DND-41 (cell line): ENCODE data around the gene KCNE5.
"Not testable (repeated sequence)": the region's sequence is repeated elsewhere in the genome, so short reads cannot be mapped to it uniquely, and the experiment has no call there.

Experiments used
- ATAC-seq: fragments of 200-7000 bp; cut with Tn5 transposase; 3 replicates; pipeline ENCODE4 v1.9.1; 2021; ENCODE audit warnings: low read depth; ENCODE audit not compliant: insufficient read depth
- DNase-seq: peaks from one replicate; pipeline ENCODE4 v3.0.0-alpha.2; 2020
- H2AFZ ChIP-seq: 2 replicates; pipeline ENCODE4 v1.6.0; 2012; ENCODE audit warnings: low read depth, low read length
- H3K27ac ChIP-seq: 2 replicates; pipeline ENCODE4 v1.5.1; 2012; ENCODE audit warnings: low read length, inconsistent platforms
- H3K27me3 ChIP-seq: fragments of 200-600 bp; sonication (generic); 2 replicates; pipeline ENCODE4 v1.6.0; 2012; ENCODE audit warnings: low read length, mild to moderate bottlenecking, inconsistent platforms; ENCODE audit not compliant: insufficient read depth, poor library complexity
- H3K36me3 ChIP-seq: 2 replicates; pipeline ENCODE4 v1.5.1; 2012; ENCODE audit warnings: low read length, inconsistent platforms; ENCODE audit not compliant: insufficient read depth
- H3K4me1 ChIP-seq: 2 replicates; pipeline ENCODE4 v1.5.1; 2012; ENCODE audit warnings: mild to moderate bottlenecking, low read length; ENCODE audit not compliant: insufficient read depth
- H3K4me2 ChIP-seq: 2 replicates; pipeline ENCODE4 v1.6.0; 2012; ENCODE audit warnings: mild to moderate bottlenecking, moderate library complexity, low read length, inconsistent platforms; ENCODE audit not compliant: insufficient read depth
- H3K4me3 ChIP-seq, 2 experiments: fragments of 200-600 bp in 1 of 2; shearing (Covaris generic) in 1 of 2; 2 replicates each; pipeline ENCODE4 v1.5.1; 2012 to 2016; ENCODE audit warnings: inconsistent platforms in 2 of 2, low read length in 2 of 2, mild to moderate bottlenecking in 2 of 2, low read depth in 1 of 2, moderate library complexity in 1 of 2
- H3K79me2 ChIP-seq: 2 replicates; pipeline ENCODE4 v1.6.0; 2012; ENCODE audit warnings: low read length, inconsistent platforms; ENCODE audit not compliant: insufficient read depth
- H3K9ac ChIP-seq: 2 replicates; pipeline ENCODE4 v1.6.0; 2012; ENCODE audit warnings: low read depth, mild to moderate bottlenecking, inconsistent platforms, low read length, moderate library complexity
- H3K9me3 ChIP-seq: 2 replicates; pipeline ENCODE4 v1.5.1; 2012; ENCODE audit warnings: low read length, moderate library complexity, mild to moderate bottlenecking, inconsistent platforms; ENCODE audit not compliant: insufficient read depth, severe bottlenecking
- H4K20me1 ChIP-seq: 2 replicates; pipeline ENCODE4 v1.6.0; 2012; ENCODE audit warnings: low read length; ENCODE audit not compliant: insufficient read depth
- EZH2 ChIP-seq: IDR thresholded peaks from 3 replicates; pipeline ENCODE4 v1.6.1; 2012; ENCODE audit warnings: borderline replicate concordance, low read depth, mild to moderate bottlenecking, moderate library complexity, low read length, inconsistent platforms; ENCODE audit not compliant: severe bottlenecking
- TF ChIP-seq, protein P1 (sequence below): IDR thresholded peaks from 2 replicates; pipeline ENCODE4 v1.5.1; 2012; ENCODE audit warnings: borderline replicate concordance, low read length, moderate library complexity, mild to moderate bottlenecking; ENCODE audit not compliant: poor library complexity, severe bottlenecking; ENCODE audit errors: extremely low read depth

Gene KCNE5

DNA sequence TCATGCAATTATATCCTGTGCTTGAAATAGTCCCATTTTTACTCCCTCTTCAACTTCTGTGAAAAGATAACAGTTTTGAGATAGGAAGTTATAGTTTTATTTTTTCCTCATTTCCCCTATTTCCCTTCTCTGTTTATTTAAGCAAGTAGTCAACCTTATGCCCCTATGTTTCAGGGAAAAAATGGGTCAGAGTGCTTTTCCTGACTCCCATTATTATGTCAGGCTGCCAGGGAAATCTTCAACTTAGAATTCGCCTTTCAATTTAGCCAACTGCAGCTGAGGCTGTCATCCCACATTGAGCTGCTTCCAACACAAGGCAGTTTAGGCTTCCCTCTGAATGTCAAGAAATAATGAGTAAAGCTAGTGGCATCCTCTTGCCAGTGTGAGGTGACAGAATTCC lies 46.1 kb downstream of the KCNE5 start:
- Histone ChIP-seq H4K20me1 (no peaks in the 10 kb centered on the region), H3K4me2 (no peak overlapping the region), H3K4me3 (no peak overlapping the region), H3K36me3 (no peaks in the 10 kb centered on the region), H3K9ac (no peak overlapping the region), H3K9me3 (no peaks in the 10 kb centered on the region), H3K4me1 (no peaks in the 10 kb centered on the region), H3K27me3 (no peaks in the 10 kb centered on the region), H3K79me2 (no peaks in the 10 kb centered on the region), H3K27ac (no peak overlapping the region), H2AFZ (no peak overlapping the region)
- no peak for DNase-seq
- no peak for TF ChIP-seq EZH2
- TF ChIP-seq, protein P1, sequence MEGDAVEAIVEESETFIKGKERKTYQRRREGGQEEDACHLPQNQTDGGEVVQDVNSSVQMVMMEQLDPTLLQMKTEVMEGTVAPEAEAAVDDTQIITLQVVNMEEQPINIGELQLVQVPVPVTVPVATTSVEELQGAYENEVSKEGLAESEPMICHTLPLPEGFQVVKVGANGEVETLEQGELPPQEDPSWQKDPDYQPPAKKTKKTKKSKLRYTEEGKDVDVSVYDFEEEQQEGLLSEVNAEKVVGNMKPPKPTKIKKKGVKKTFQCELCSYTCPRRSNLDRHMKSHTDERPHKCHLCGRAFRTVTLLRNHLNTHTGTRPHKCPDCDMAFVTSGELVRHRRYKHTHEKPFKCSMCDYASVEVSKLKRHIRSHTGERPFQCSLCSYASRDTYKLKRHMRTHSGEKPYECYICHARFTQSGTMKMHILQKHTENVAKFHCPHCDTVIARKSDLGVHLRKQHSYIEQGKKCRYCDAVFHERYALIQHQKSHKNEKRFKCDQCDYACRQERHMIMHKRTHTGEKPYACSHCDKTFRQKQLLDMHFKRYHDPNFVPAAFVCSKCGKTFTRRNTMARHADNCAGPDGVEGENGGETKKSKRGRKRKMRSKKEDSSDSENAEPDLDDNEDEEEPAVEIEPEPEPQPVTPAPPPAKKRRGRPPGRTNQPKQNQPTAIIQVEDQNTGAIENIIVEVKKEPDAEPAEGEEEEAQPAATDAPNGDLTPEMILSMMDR, result no peak
- ATAC-seq, result no peak

DNA sequence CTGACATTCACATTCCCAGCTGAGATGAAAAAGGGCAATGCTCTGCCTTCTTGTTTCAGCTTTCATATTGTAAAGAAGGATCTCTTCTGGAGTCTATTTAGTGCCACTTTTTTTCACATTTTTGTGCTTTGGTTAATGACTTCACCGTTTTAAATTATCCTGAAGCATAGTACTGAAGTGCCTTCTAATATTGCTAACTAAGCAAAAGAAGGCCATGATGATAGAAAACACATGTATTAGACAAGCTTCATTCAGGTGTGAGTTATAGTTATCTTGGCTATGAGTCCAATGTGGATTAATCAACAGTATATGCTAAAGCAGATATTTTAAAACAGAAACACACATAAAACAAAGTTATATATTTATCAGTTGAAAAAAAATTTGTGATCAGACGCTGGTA lies 47.9 kb downstream of the KCNE5 start:
- no peak overlapping the region for H2AFZ ChIP-seq
- no peak overlapping the region for H3K27ac ChIP-seq
- TF ChIP-seq, protein P1, result no peak
- TF ChIP-seq EZH2, result no peak
- no peak overlapping the region for H3K4me3 ChIP-seq
- H3K36me3 ChIP-seq, result no peaks in the 10 kb centered on the region
- no peak overlapping the region for H3K4me2 ChIP-seq
- no peaks in the 10 kb centered on the region for H3K4me1 ChIP-seq
- H4K20me1 ChIP-seq, result no peaks in the 10 kb centered on the region
- H3K27me3 ChIP-seq, result no peaks in the 10 kb centered on the region
- DNase-seq, result no peak
- H3K9me3 ChIP-seq, result no peaks in the 10 kb centered on the region
- ATAC-seq, result no peak
- H3K9ac ChIP-seq, result no peak overlapping the region
- no peaks in the 10 kb centered on the region for H3K79me2 ChIP-seq

DNA sequence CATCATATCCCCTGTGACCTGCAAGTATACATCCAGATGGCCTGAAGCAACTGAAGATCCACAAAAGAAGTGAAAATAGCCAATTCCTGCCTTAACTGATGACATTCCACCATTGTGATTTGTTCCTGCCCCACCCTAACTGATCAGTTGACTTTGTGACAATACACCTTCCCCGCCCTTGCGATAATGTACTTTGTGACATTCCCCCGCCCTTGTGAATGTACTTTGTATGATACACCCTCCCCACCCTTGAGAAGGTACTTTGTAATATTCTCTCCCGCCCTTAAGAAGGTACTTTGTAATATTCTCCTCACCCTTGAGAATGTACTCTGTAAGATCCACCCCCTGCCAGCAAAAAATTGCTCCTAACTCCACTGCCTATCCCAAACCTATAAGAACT lies 48.9 kb downstream of the KCNE5 start:
- H3K9me3 ChIP-seq, H3K4me2 ChIP-seq, DNase-seq, H4K20me1 ChIP-seq, H3K27ac ChIP-seq, H3K36me3 ChIP-seq, H3K79me2 ChIP-seq, ATAC-seq, H3K4me3 ChIP-seq, H3K4me1 ChIP-seq, H2AFZ ChIP-seq, H3K9ac ChIP-seq, H3K27me3 ChIP-seq: not testable (repeated sequence)
